Liver (tissue), 9 donors: ENCODE results near the gene TRPT1. TPM values are rescaled to one million over a fixed set of nuclear protein-coding genes. Genes with fewer than 3 reads are reported as not detected.

Experiments used
- DNase-seq: peaks from one replicate; pipeline ENCODE4 v3.0.0-alpha.2; 2017; ENCODE audit warnings: low spot score
- H3K27ac ChIP-seq, 2 donors: one replicate each; pipeline ENCODE4 v1.7.0; 2013; ENCODE audit warnings: inconsistent platforms in 2 of 2, low read length in 2 of 2, control low read depth in 1 of 2, low read depth in 1 of 2, mild to moderate bottlenecking in 1 of 2
- H3K27me3 ChIP-seq, 4 donors: one replicate each; pipeline versions ENCODE4 v1.6.1 to v1.7.0; 2013; ENCODE audit warnings: low read length in 3 of 4, inconsistent platforms in 1 of 4, mild to moderate bottlenecking in 1 of 4, moderate library complexity in 1 of 4; ENCODE audit not compliant: control insufficient read depth in 4 of 4, insufficient read depth in 4 of 4
- H3K36me3 ChIP-seq, 4 donors: one replicate each; pipeline versions ENCODE4 v1.6.1 to v1.7.0; 2013; ENCODE audit warnings: low read length in 3 of 4, mild to moderate bottlenecking in 3 of 4, low read depth in 1 of 4, moderate library complexity in 1 of 4; ENCODE audit not compliant: control insufficient read depth in 4 of 4, insufficient read depth in 3 of 4
- H3K4me1 ChIP-seq, 4 donors: one replicate each; pipeline versions ENCODE4 v1.6.1 to v1.7.0; 2013; ENCODE audit warnings: low read length in 3 of 4, mild to moderate bottlenecking in 3 of 4, moderate library complexity in 1 of 4; ENCODE audit not compliant: control insufficient read depth in 4 of 4, insufficient read depth in 4 of 4
- H3K4me3 ChIP-seq, 3 donors: one replicate each; pipeline versions ENCODE4 v1.6.1 to v1.7.0; 2013; ENCODE audit warnings: low read length in 3 of 3, control low read depth in 1 of 3, low read depth in 1 of 3, mild to moderate bottlenecking in 1 of 3
- H3K9ac ChIP-seq, 2 donors: one replicate each; pipeline ENCODE4 v1.7.0; 2013; ENCODE audit warnings: low read length in 2 of 2, mild to moderate bottlenecking in 2 of 2, moderate library complexity in 2 of 2, control low read depth in 1 of 2, low read depth in 1 of 2
- H3K9me3 ChIP-seq, 4 donors: one replicate each; pipeline versions ENCODE4 v1.6.1 to v1.7.0; 2013; ENCODE audit warnings: low read length in 3 of 4; ENCODE audit not compliant: control insufficient read depth in 4 of 4
- CTCF ChIP-seq: fragments of 150-350 bp; IDR thresholded peaks from 2 replicates; pipeline ENCODE4 v1.5.1; 2017; ENCODE audit warnings: improper control_type of control experiment, low read depth, low read length; ENCODE audit not compliant: missing input control
- EGR1 ChIP-seq, 2 donors: IDR thresholded peaks; 2 replicates each; pipeline ENCODE4 v1.6.1; 2016 to 2018; ENCODE audit warnings: antibody characterized with exemption in 2 of 2, low read depth in 2 of 2
- FOXA1 ChIP-seq: IDR thresholded peaks from 2 replicates; pipeline ENCODE4 v1.6.1; 2016; ENCODE audit warnings: antibody characterized with exemption
- FOXA2 ChIP-seq: IDR thresholded peaks from 2 replicates; pipeline ENCODE4 v1.6.1; 2016; ENCODE audit warnings: antibody characterized with exemption
- GABPA ChIP-seq, 2 donors: IDR thresholded peaks in 1 of 2; conservative IDR thresholded peaks in 1 of 2; 2 replicates each; pipeline ENCODE4 v1.6.1; 2016; ENCODE audit warnings: antibody characterized with exemption in 2 of 2, mild to moderate bottlenecking in 1 of 2, moderate library complexity in 1 of 2
- HNF4A ChIP-seq, 2 donors: conservative IDR thresholded peaks; 2 replicates each; pipeline ENCODE4 v1.6.1; 2016; ENCODE audit warnings: antibody characterized with exemption in 2 of 2, mild to moderate bottlenecking in 2 of 2
- HNF4G ChIP-seq: IDR thresholded peaks from 2 replicates; pipeline ENCODE4 v1.6.1; 2016; ENCODE audit warnings: antibody characterized with exemption
- JUND ChIP-seq, 2 donors: IDR thresholded peaks; 2 replicates each; pipeline ENCODE4 v1.6.1; 2016; ENCODE audit warnings: antibody characterized with exemption in 2 of 2
- NR2F2 ChIP-seq: IDR thresholded peaks from 2 replicates; pipeline ENCODE4 v1.6.1; 2016; ENCODE audit warnings: antibody characterized with exemption
- RAD21 ChIP-seq, 2 donors: IDR thresholded peaks; 2 replicates each; pipeline ENCODE4 v1.6.1; 2016; ENCODE audit warnings: antibody characterized with exemption in 2 of 2, mild to moderate bottlenecking in 2 of 2
- RXRA ChIP-seq, 2 donors: IDR thresholded peaks; 2 replicates each; pipeline ENCODE4 v1.6.1; 2017 to 2018; ENCODE audit warnings: antibody characterized with exemption in 2 of 2, mild to moderate bottlenecking in 1 of 2
- SP1 ChIP-seq: IDR thresholded peaks from 2 replicates; pipeline ENCODE4 v1.6.1; 2018; ENCODE audit warnings: antibody characterized with exemption, mild to moderate bottlenecking
- TAF1 ChIP-seq: conservative IDR thresholded peaks from 2 replicates; pipeline ENCODE4 v1.6.1; 2016; ENCODE audit warnings: antibody characterized with exemption, mild to moderate bottlenecking
- YY1 ChIP-seq: IDR thresholded peaks from 2 replicates; pipeline ENCODE4 v1.6.1; 2016; ENCODE audit warnings: antibody characterized with exemption, mild to moderate bottlenecking
- WGBS: extraction: QIAGEN DNeasy Blood & Tissue Kit; methylation state at CpG from one replicate; pipeline ENCODE4 v1.1.7; 2013; 5-methylcytosine and 5-hydroxymethylcytosine counted together
- polyA plus RNA-seq, 2 donors: library from polyadenylated mRNA; stranded (reverse) in 1 of 2; unstranded in 1 of 2; fragments of 200-250 nt in 1 of 2; fragments of >200 nt in 1 of 2; fragmentation: Nextera tagmentation in 1 of 2; extraction: Ambion mirVana in 1 of 2; gene quantifications; one replicate each; pipeline versions ENCODE4 v1.2.1 to v1.2.3, GENCODE V29; 2013 to 2015
- total RNA-seq, 2 donors: library from RNA; depleted of rRNA; stranded (reverse); fragments of >200 nt; gene quantifications; one replicate each; pipeline ENCODE4 v1.2.3, GENCODE V29; 2014
- TF ChIP-seq, protein P1 (sequence below): IDR thresholded peaks from 2 replicates; pipeline ENCODE4 v1.6.1; 2016; ENCODE audit warnings: antibody characterized with exemption
- TF ChIP-seq, protein P2 (sequence below): IDR thresholded peaks from 2 replicates; pipeline ENCODE4 v1.6.1; 2016; ENCODE audit warnings: antibody characterized with exemption
- TF ChIP-seq, protein P3 (sequence below): IDR thresholded peaks from 2 replicates; pipeline ENCODE4 v1.6.1; 2016; ENCODE audit warnings: antibody characterized with exemption
- TF ChIP-seq, protein P4 (sequence below): IDR thresholded peaks from 2 replicates; pipeline ENCODE4 v1.6.1; 2016; ENCODE audit warnings: antibody characterized with exemption, mild to moderate bottlenecking
- donor health status: healthy.
- donor health status: healthy.
- donor health status: healthy.
- donor health status: healthy.
- donor health status: healthy.

TRPT1 gene
- total and polyA plus RNA-seq, 4 donors, result 14.0 to 37.8 (median 20.8) TPM

- TF ChIP-seq, protein P1, sequence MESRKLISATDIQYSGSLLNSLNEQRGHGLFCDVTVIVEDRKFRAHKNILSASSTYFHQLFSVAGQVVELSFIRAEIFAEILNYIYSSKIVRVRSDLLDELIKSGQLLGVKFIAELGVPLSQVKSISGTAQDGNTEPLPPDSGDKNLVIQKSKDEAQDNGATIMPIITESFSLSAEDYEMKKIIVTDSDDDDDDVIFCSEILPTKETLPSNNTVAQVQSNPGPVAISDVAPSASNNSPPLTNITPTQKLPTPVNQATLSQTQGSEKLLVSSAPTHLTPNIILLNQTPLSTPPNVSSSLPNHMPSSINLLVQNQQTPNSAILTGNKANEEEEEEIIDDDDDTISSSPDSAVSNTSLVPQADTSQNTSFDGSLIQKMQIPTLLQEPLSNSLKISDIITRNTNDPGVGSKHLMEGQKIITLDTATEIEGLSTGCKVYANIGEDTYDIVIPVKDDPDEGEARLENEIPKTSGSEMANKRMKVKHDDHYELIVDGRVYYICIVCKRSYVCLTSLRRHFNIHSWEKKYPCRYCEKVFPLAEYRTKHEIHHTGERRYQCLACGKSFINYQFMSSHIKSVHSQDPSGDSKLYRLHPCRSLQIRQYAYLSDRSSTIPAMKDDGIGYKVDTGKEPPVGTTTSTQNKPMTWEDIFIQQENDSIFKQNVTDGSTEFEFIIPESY, result no peak
Observed at GRCh38 chr11:64209563-64209843, 16.5 kb downstream of the TRPT1 start (continued).

GRCh38 chr11:64208796-64209562 is 17.0 kb downstream of the TRPT1 start:
- Histone ChIP-seq H3K27ac (peak overlapping the region; percentile 82 to 83), H3K9ac (no peak overlapping the region), H3K27me3 (no peaks in the 10 kb centered on the region), H3K4me3 (no peak overlapping the region), H3K9me3 (no peaks in the 10 kb centered on the region), H3K36me3 (peaks cover 4 to 15% (median 10%) of the 10 kb centered on the region in 4 donors), H3K4me1 (peaks cover 0 to 12% (median 2%) of the 10 kb centered on the region in 4 donors)
- no peak for DNase-seq
- TF ChIP-seq, protein P2, sequence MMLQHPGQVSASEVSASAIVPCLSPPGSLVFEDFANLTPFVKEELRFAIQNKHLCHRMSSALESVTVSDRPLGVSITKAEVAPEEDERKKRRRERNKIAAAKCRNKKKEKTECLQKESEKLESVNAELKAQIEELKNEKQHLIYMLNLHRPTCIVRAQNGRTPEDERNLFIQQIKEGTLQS, result no peak
- no peak for TF ChIP-seq YY1
- no peak for TF ChIP-seq EGR1 (IDR thresholded peaks at IDR 0.05; ENCODE audit: low read depth in 2 of 2)
- TF ChIP-seq RXRA (IDR thresholded peaks at IDR 0.05), result no peak
- no peak for TF ChIP-seq CTCF
- TF ChIP-seq, protein P1, result no peak
- TF ChIP-seq SP1, result no peak
- no peak for TF ChIP-seq FOXA2
- TF ChIP-seq JUND (IDR thresholded peaks at IDR 0.05), result no peak
- TF ChIP-seq NR2F2, result no peak
- no peak for TF ChIP-seq FOXA1
- TF ChIP-seq HNF4A (conservative IDR thresholded peaks at IDR 0.05), result no peak
- TF ChIP-seq GABPA (IDR thresholded peaks at IDR 0.05 in 1 of 2, conservative IDR thresholded peaks at IDR 0.05 in 1 of 2), result no peak
- TF ChIP-seq TAF1, result no peak
- no peak for TF ChIP-seq RAD21 (IDR thresholded peaks at IDR 0.05)
- no peak for TF ChIP-seq HNF4G
- TF ChIP-seq, protein P3, sequence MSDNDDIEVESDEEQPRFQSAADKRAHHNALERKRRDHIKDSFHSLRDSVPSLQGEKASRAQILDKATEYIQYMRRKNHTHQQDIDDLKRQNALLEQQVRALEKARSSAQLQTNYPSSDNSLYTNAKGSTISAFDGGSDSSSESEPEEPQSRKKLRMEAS, result no peak
- TF ChIP-seq, protein P4, sequence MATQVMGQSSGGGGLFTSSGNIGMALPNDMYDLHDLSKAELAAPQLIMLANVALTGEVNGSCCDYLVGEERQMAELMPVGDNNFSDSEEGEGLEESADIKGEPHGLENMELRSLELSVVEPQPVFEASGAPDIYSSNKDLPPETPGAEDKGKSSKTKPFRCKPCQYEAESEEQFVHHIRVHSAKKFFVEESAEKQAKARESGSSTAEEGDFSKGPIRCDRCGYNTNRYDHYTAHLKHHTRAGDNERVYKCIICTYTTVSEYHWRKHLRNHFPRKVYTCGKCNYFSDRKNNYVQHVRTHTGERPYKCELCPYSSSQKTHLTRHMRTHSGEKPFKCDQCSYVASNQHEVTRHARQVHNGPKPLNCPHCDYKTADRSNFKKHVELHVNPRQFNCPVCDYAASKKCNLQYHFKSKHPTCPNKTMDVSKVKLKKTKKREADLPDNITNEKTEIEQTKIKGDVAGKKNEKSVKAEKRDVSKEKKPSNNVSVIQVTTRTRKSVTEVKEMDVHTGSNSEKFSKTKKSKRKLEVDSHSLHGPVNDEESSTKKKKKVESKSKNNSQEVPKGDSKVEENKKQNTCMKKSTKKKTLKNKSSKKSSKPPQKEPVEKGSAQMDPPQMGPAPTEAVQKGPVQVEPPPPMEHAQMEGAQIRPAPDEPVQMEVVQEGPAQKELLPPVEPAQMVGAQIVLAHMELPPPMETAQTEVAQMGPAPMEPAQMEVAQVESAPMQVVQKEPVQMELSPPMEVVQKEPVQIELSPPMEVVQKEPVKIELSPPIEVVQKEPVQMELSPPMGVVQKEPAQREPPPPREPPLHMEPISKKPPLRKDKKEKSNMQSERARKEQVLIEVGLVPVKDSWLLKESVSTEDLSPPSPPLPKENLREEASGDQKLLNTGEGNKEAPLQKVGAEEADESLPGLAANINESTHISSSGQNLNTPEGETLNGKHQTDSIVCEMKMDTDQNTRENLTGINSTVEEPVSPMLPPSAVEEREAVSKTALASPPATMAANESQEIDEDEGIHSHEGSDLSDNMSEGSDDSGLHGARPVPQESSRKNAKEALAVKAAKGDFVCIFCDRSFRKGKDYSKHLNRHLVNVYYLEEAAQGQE, result no peak
- 90% methylated on average over 18 of the region's 18 CpGs for WGBS
